ENCODE results near the gene MVB12B. TPM values are rescaled to one million over a fixed set of nuclear protein-coding genes. Genes with fewer than 3 reads are reported as not detected.

The MVB12B gene
- total and polyA plus RNA-seq, 4 experiments from 2014 or later: 0.30 to 6.5 (median 4.9) TPM

GRCh38 chr9:126386088-126386487, 59.5 kb downstream of the MVB12B start:
- CTCF ChIA-PET (ENCODE audit: partially characterized antibody): interaction anchor here (2.0 kb wide), 1 partner anchor 84 kb away, joined by 5 read pairs; no protein-coding TSS in a partner anchor
- Mint-ChIP-seq H3K4me3 (no peak overlapping the region), H3K27ac (no peak overlapping the region), H3K9me3 (no peaks in the 10 kb centered on the region), H3K4me1 (peaks cover 0 to 3% (median 0%) of the 10 kb centered on the region in 4 donors), H3K36me3 (peaks cover 3 to 11% of the 10 kb centered on the region in 2 donors), H3K27me3 (no peaks in the 10 kb centered on the region)
- Histone ChIP-seq H3K4me1 (ENCODE audit: insufficient read depth, low read length) (no peaks in the 10 kb centered on the region), H3K9me3 (ENCODE audit: control insufficient read depth in 1 of 2, low read length in 2 of 2) (no peaks in the 10 kb centered on the region), H3K36me3 (ENCODE audit: insufficient read depth, low read length) (peaks cover 3% of the 10 kb centered on the region), H3K4me3 (ENCODE audit: low read length in 2 of 2) (no peak overlapping the region), H3K27me3 (ENCODE audit: insufficient read depth, low read length) (no peaks in the 10 kb centered on the region), H3K27ac (ENCODE audit: low read depth, low read length) (no peak overlapping the region)
- intact Hi-C loops (cut with micrococcal nuclease): no loop called here
- POLR2A ChIA-PET (ENCODE audit: partially characterized antibody): no interaction called here
- DNase-seq: no peak

- Histone ChIP-seq H3K27me3 (ENCODE audit: insufficient read depth, low read length) (no peaks in the 10 kb centered on the region), H3K4me3 (ENCODE audit: low read length in 2 of 2) (no peak overlapping the region), H3K9me3 (ENCODE audit: control insufficient read depth in 1 of 2, low read length in 2 of 2) (no peaks in the 10 kb centered on the region), H3K27ac (ENCODE audit: low read depth, low read length) (no peak overlapping the region), H3K36me3 (ENCODE audit: insufficient read depth, low read length) (peaks cover 3% of the 10 kb centered on the region), H3K4me1 (ENCODE audit: insufficient read depth, low read length) (no peaks in the 10 kb centered on the region)
- intact Hi-C loops (cut with micrococcal nuclease): no loop called here
- Mint-ChIP-seq H3K9me3 (no peaks in the 10 kb centered on the region), H3K27ac (peak overlapping the region in 1 of 7 donors; percentile 6), H3K27me3 (no peaks in the 10 kb centered on the region), H3K36me3 (peaks cover 3 to 11% of the 10 kb centered on the region in 2 donors), H3K4me3 (peak overlapping the region in 1 of 8 donors; percentile 13), H3K4me1 (peaks cover 0 to 3% (median under 1%) of the 10 kb centered on the region in 4 donors)
- DNase-seq: no peak
- CTCF ChIA-PET (ENCODE audit: partially characterized antibody): interaction anchor here (2.0 kb wide), 1 partner anchor 85 kb away, joined by 5 read pairs; no protein-coding TSS in a partner anchor
- POLR2A ChIA-PET (ENCODE audit: partially characterized antibody): no interaction called here
These were observed 60.1 kb downstream of the MVB12B start for GRCh38 chr9:126386776-126387175.

GRCh38 chr9:126388964-126389708, 62.5 kb downstream of the MVB12B start:
- DNase-seq: no peak
- Mint-ChIP-seq H3K9me3 (no peaks in the 10 kb centered on the region), H3K27ac (no peak overlapping the region), H3K4me3 (no peak overlapping the region), H3K27me3 (no peaks in the 10 kb centered on the region), H3K36me3 (peaks cover 2 to 10% of the 10 kb centered on the region in 2 donors), H3K4me1 (peaks cover 0 to 3% (median under 1%) of the 10 kb centered on the region in 4 donors)
- no peak overlapping the region for H3K27ac ChIP-seq (ENCODE audit: low read depth, low read length)
- H3K9me3 ChIP-seq (ENCODE audit: control insufficient read depth in 1 of 2, low read length in 2 of 2): no peaks in the 10 kb centered on the region
- intact Hi-C loops (cut with micrococcal nuclease): no loop called here
- no peak overlapping the region for H3K4me3 ChIP-seq (ENCODE audit: low read length in 2 of 2)
- ChIA-PET POLR2A (ENCODE audit: partially characterized antibody) (no interaction called here), CTCF (ENCODE audit: partially characterized antibody) (interaction anchor here (2.2 kb wide), 1 partner anchor 10 kb away, joined by 9 read pairs; no protein-coding TSS in a partner anchor)
- H3K4me1 ChIP-seq (ENCODE audit: insufficient read depth, low read length): no peaks in the 10 kb centered on the region
- peaks cover 3% of the 10 kb centered on the region for H3K36me3 ChIP-seq (ENCODE audit: insufficient read depth, low read length)
- no peaks in the 10 kb centered on the region for H3K27me3 ChIP-seq (ENCODE audit: insufficient read depth, low read length)

GRCh38 chr9:126389992-126390391, 63.4 kb downstream of the MVB12B start:
- Histone ChIP-seq H3K27ac (ENCODE audit: low read depth, low read length) (no peak overlapping the region), H3K27me3 (ENCODE audit: insufficient read depth, low read length) (no peaks in the 10 kb centered on the region), H3K4me3 (ENCODE audit: low read length in 2 of 2) (no peak overlapping the region), H3K4me1 (ENCODE audit: insufficient read depth, low read length) (no peaks in the 10 kb centered on the region), H3K9me3 (ENCODE audit: control insufficient read depth in 1 of 2, low read length in 2 of 2) (no peaks in the 10 kb centered on the region), H3K36me3 (ENCODE audit: insufficient read depth, low read length) (peaks cover 3% of the 10 kb centered on the region)
- DNase-seq: no peak
- ChIA-PET CTCF (ENCODE audit: partially characterized antibody) (interaction anchor here (0.6 kb wide), 1 partner anchor 28 kb away, joined by 3 read pairs; no protein-coding TSS in a partner anchor), POLR2A (ENCODE audit: partially characterized antibody) (no interaction called here)
- H3K9me3 Mint-ChIP-seq: no peaks in the 10 kb centered on the region
- H3K4me1 Mint-ChIP-seq: peaks cover 0 to 7% (median 3%) of the 10 kb centered on the region in 4 donors
- H3K27me3 Mint-ChIP-seq: no peaks in the 10 kb centered on the region
- H3K27ac Mint-ChIP-seq: peak overlapping the region in 2 of 7 donors; percentile 66 to 71
- peaks cover 2 to 10% of the 10 kb centered on the region in 2 donors for H3K36me3 Mint-ChIP-seq
- intact Hi-C loops (cut with micrococcal nuclease): no loop called here
- H3K4me3 Mint-ChIP-seq: no peak overlapping the region

- Mint-ChIP-seq H3K4me1 (peaks cover 2 to 16% (median 10%) of the 10 kb centered on the region in 4 donors), H3K9me3 (no peaks in the 10 kb centered on the region), H3K36me3 (peaks cover 3 to 10% of the 10 kb centered on the region in 2 donors), H3K27ac (peak overlapping the region in 2 of 7 donors; percentile 29 to 52), H3K4me3 (no peak overlapping the region), H3K27me3 (no peaks in the 10 kb centered on the region)
- ChIA-PET CTCF (ENCODE audit: partially characterized antibody) (interaction anchor here (0.6 kb wide), 1 partner anchor 27 kb away, joined by 3 read pairs; no protein-coding TSS in a partner anchor), POLR2A (ENCODE audit: partially characterized antibody) (no interaction called here)
- peaks cover 5% of the 10 kb centered on the region for H3K4me1 ChIP-seq (ENCODE audit: insufficient read depth, low read length)
- H3K27ac ChIP-seq (ENCODE audit: low read depth, low read length): no peak overlapping the region
- no peak for DNase-seq
- H3K4me3 ChIP-seq (ENCODE audit: low read length in 2 of 2): no peak overlapping the region
- H3K27me3 ChIP-seq (ENCODE audit: insufficient read depth, low read length): no peaks in the 10 kb centered on the region
- H3K36me3 ChIP-seq (ENCODE audit: insufficient read depth, low read length): peaks cover 3% of the 10 kb centered on the region
- intact Hi-C loops (cut with micrococcal nuclease): no loop called here
- no peaks in the 10 kb centered on the region for H3K9me3 ChIP-seq (ENCODE audit: control insufficient read depth in 1 of 2, low read length in 2 of 2)
These were observed 64.3 kb downstream of the MVB12B start for GRCh38 chr9:126390923-126391322.

GRCh38 chr9:126391713-126392661, 65.4 kb downstream of the MVB12B start:
- no peaks in the 10 kb centered on the region for H3K36me3 ChIP-seq (ENCODE audit: insufficient read depth, low read length)

More at GRCh38 chr9:126391713-126392661, 65.4 kb downstream of the MVB12B start:
- H3K4me3 ChIP-seq (ENCODE audit: low read length in 2 of 2): no peak overlapping the region
- no peaks in the 10 kb centered on the region for H3K27me3 ChIP-seq (ENCODE audit: insufficient read depth, low read length)
- Mint-ChIP-seq H3K27me3 (no peaks in the 10 kb centered on the region), H3K9me3 (no peaks in the 10 kb centered on the region), H3K27ac (peak overlapping the region in 3 of 7 donors; percentile 31 to 82 (median 80)), H3K4me1 (peaks cover 10 to 27% (median 20%) of the 10 kb centered on the region in 4 donors), H3K4me3 (no peak overlapping the region), H3K36me3 (peaks cover 6 to 7% of the 10 kb centered on the region in 2 donors)
- DNase-seq: no peak
- intact Hi-C loops (cut with micrococcal nuclease): no loop called here
- H3K4me1 ChIP-seq (ENCODE audit: insufficient read depth, low read length): peaks cover 11% of the 10 kb centered on the region
- no peaks in the 10 kb centered on the region for H3K9me3 ChIP-seq (ENCODE audit: control insufficient read depth in 1 of 2, low read length in 2 of 2)
- H3K27ac ChIP-seq (ENCODE audit: low read depth, low read length): no peak overlapping the region
- ChIA-PET POLR2A (ENCODE audit: partially characterized antibody) (no interaction called here), CTCF (ENCODE audit: partially characterized antibody) (interaction anchor here (1.4 kb wide), 1 partner anchor 100 kb away, joined by 3 read pairs; no protein-coding TSS in a partner anchor)
